Epithelial cell of proximal tubule (primary cell): ENCODE results near the gene TNNI2. TPM values are rescaled to one million over a fixed set of nuclear protein-coding genes. Genes with fewer than 3 reads are reported as not detected.
"Not testable (repeated sequence)": the region's sequence is repeated elsewhere in the genome, so short reads cannot be mapped to it uniquely, and the experiment has no call there.

ENCODE experiments used
- DNase-seq: peaks from one replicate; pipeline ENCODE4 v3.0.0-alpha.2; 2011; ENCODE audit warnings: low read depth
- H3K4me3 ChIP-seq: 2 replicates; pipeline ENCODE4 v1.5.1; 2011; ENCODE audit warnings: low read depth, mild to moderate bottlenecking, low read length
- CTCF ChIP-seq: conservative IDR thresholded peaks from 2 replicates; pipeline ENCODE4 v1.5.1; 2012; ENCODE audit warnings: low read depth, mild to moderate bottlenecking, low read length
- total RNA-seq: library from RNA; depleted of rRNA; stranded (reverse); fragments of >200 nt; gene quantifications from 2 replicates; pipeline ENCODE4 v1.2.3, GENCODE V29; 2015

The TNNI2 gene
- total RNA-seq, 1 donor from 2014 or later, result not detected

- no peak overlapping the region for H3K4me3 ChIP-seq
- DNase-seq, result no peak
- TF ChIP-seq CTCF, result no peak
These were observed 30.9 kb downstream of the TNNI2 start for GRCh38 chr11:1869427-1870325.

GRCh38 chr11:1870326-1870696, 31.5 kb downstream of the TNNI2 start:
- TF ChIP-seq CTCF, result no peak
- no peak overlapping the region for H3K4me3 ChIP-seq
- DNase-seq, result no peak

DNA sequence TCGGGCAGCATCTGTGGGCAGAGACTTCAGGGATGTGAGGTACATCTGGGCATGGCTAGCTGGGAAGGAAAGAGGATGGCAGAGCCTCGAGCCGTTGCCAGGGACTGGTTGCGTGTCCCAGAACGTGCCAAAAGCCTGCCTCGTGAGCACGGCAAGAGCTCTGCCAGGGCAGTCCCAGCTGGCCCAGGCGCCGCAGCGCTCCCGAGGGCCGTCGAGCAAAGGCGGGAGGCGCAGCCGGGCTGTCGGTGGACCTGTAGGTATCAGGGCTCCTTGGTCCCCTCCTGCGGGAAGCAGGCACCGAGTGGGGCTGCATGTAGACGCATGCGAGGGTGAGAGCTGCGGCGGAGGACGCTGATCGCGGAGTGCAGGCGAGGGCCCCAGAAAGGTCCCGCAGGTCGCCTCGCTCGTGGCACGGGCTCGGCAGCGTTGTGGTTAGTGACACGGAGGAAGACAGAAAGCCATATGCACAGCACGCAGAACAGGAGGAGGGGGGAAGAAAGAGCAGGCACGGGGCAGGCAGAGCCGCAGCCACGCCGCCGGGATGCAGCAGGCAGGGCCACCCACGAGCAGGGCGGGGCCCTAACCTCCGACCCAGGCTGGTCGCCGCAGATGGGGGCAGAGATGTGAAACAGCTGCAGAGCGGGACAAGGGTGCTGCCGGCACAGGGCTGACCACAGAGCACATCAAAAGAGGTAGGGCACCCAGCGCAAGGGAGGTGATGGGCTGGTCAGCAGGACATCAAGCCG, 32.1 kb downstream of the TNNI2 start:
- no peak for TF ChIP-seq CTCF
- no peak overlapping the region for H3K4me3 ChIP-seq
- DNase-seq, result no peak

GRCh38 chr11:1871531-1871930, 32.8 kb downstream of the TNNI2 start:
- no peak overlapping the region for H3K4me3 ChIP-seq
- DNase-seq, result no peak
- TF ChIP-seq CTCF, result no peak

DNA sequence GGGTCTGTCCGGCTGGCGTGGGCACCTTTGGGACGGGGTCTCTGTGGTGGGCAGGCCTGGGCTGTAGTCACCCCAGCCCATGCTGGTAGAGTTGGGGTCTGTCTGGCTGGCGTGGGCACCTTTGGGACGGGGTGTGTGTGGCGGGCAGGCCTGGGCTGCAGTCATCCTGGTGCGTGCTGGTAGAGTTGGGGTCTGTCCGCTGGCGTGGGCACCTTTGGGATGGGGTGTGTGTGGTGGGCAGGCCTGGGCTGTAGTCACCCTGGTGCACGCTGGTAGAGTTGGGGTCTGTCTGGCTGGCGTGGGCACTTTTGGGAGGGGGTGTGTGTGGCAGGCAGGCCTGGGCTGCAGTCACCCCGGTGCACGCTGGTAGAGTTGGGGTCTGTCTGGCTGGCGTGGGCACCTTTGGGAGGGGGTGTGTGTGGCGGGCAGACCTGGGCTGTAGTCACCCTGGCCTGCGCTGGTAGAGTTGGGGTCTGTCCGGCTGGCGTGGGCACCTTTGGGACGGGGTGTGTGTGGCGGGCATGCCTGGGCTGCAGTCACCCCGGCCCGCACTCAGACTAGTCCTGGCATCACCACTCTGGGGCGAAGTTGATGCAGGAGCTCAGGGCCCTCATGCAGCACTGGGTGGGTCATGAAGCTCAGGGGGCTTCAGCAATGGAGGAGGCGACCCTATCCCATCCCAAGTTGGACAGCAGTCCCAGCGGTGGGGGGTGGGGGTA, 33.6 kb downstream of the TNNI2 start:
- DNase-seq, result no peak
- no peak overlapping the region for H3K4me3 ChIP-seq
- no peak for TF ChIP-seq CTCF

GRCh38 chr11:1873048-1873812, 34.4 kb downstream of the TNNI2 start:
- no peak overlapping the region for H3K4me3 ChIP-seq
- DNase-seq, result no peak
- TF ChIP-seq CTCF, result no peak

- H3K4me3 ChIP-seq, DNase-seq: not testable (repeated sequence)
These were observed 35.0 kb downstream of the TNNI2 start for GRCh38 chr11:1873813-1874150.

- not testable (repeated sequence) for DNase-seq, H3K4me3 ChIP-seq
These were observed 35.8 kb downstream of the TNNI2 start for GRCh38 chr11:1874441-1875092.
